22Rv1 (cell line): Measurements from ENCODE around the gene ADK.

ENCODE experiments used
- ZFX ChIP-seq: fragments of 450-650 bp; IDR thresholded peaks from 2 replicates; pipeline ENCODE4 v1.6.1; 2017; ENCODE audit warnings: antibody characterized with exemption, borderline replicate concordance
- TF ChIP-seq, protein P1 (sequence below): fragments of 450-650 bp; IDR thresholded peaks from 2 replicates; pipeline ENCODE4 v1.5.1; 2017; ENCODE audit warnings: mild to moderate bottlenecking

- TF ChIP-seq, protein P1, sequence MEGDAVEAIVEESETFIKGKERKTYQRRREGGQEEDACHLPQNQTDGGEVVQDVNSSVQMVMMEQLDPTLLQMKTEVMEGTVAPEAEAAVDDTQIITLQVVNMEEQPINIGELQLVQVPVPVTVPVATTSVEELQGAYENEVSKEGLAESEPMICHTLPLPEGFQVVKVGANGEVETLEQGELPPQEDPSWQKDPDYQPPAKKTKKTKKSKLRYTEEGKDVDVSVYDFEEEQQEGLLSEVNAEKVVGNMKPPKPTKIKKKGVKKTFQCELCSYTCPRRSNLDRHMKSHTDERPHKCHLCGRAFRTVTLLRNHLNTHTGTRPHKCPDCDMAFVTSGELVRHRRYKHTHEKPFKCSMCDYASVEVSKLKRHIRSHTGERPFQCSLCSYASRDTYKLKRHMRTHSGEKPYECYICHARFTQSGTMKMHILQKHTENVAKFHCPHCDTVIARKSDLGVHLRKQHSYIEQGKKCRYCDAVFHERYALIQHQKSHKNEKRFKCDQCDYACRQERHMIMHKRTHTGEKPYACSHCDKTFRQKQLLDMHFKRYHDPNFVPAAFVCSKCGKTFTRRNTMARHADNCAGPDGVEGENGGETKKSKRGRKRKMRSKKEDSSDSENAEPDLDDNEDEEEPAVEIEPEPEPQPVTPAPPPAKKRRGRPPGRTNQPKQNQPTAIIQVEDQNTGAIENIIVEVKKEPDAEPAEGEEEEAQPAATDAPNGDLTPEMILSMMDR: no peak
- TF ChIP-seq ZFX: no peak
These were observed 131.3 kb downstream of the ADK start for GRCh38 chr10:74282151-74282847.
